ENCODE data around the gene THRB. TPM values are rescaled to one million over a fixed set of nuclear protein-coding genes. Genes with fewer than 3 reads are reported as not detected.

The THRB gene
- polyA plus RNA-seq, 1 of the 3 experiments (the other 2 are of a cell fraction), result 0.02 TPM

GRCh38 chr3:24439021-24439420 is 55.6 kb downstream of the THRB start:
- Histone ChIP-seq H3K36me3 (replicated peaks in 1 of 2; ENCODE audit: control insufficient read depth in 1 of 2, insufficient read depth in 2 of 2, low read length in 1 of 2) (no peaks in the 10 kb centered on the region), H3K4me3 (ENCODE audit: low read depth in 2 of 2, low read length in 1 of 2) (no peak overlapping the region), H3K27me3 (ENCODE audit: insufficient read depth) (no peaks in the 10 kb centered on the region), H3K4me1 (ENCODE audit: control insufficient read depth in 1 of 2, insufficient read depth in 2 of 2, low read depth in 1 of 2, low read length in 1 of 2) (no peaks in the 10 kb centered on the region), H3F3A (replicated peaks; ENCODE audit: insufficient read depth) (no peaks in the 10 kb centered on the region), H3K27ac (ENCODE audit: low read depth in 2 of 2, low read length in 1 of 2) (no peak overlapping the region), H3K4me2 (no peak overlapping the region), H3K9ac (no peak overlapping the region), H3K9me2 (0 out of 2 replicates have a peak, but pooled peaks cover 3% of the 10 kb centered on the region), H3K79me2 (ENCODE audit: insufficient read depth) (no peaks in the 10 kb centered on the region), H2AFZ (ENCODE audit: low read depth) (no peak overlapping the region), H4K20me1 (ENCODE audit: insufficient read depth) (no peaks in the 10 kb centered on the region), H3K9me3 (no peaks in the 10 kb centered on the region)
- ChIA-PET POLR2A (no interaction called here), CTCF (no interaction called here)
- TF ChIP-seq NRF1 (IDR thresholded peaks at IDR 0.05; ENCODE audit: low read depth, low read length) (no peak), TCF12 (IDR thresholded peaks at IDR 0.05) (no peak), GATA2 (CRISPR knock-in tag; IDR thresholded peaks at IDR 0.05) (no peak), NFIC (IDR thresholded peaks at IDR 0.05; ENCODE audit: borderline replicate concordance) (no peak), FOSL2 (IDR thresholded peaks at IDR 0.05; ENCODE audit: borderline replicate concordance, low read depth) (no peak), EZH2phosphoT487 (IDR thresholded peaks at IDR 0.05; ENCODE audit: borderline replicate concordance, low read depth) (no peak), RCOR1 (IDR thresholded peaks at IDR 0.05; ENCODE audit: low read length) (no peak)
- DNase-seq, result no peak
- 86% methylated on average over 3 of the region's 4 CpGs for WGBS (ENCODE audit: low lambda C conversion rate)

GRCh38 chr3:24437326-24437725 is 57.3 kb downstream of the THRB start:
- H3K9ac ChIP-seq, result no peak overlapping the region
- no peak overlapping the region for H3K4me2 ChIP-seq
- no peak overlapping the region for H3K4me3 ChIP-seq (ENCODE audit: low read depth in 2 of 2, low read length in 1 of 2)
- ChIA-PET CTCF (no interaction called here), POLR2A (no interaction called here)
- DNase-seq, result no peak
- no peak overlapping the region for H2AFZ ChIP-seq (ENCODE audit: low read depth)
- H3K27me3 ChIP-seq (ENCODE audit: insufficient read depth), result no peaks in the 10 kb centered on the region
- no peaks in the 10 kb centered on the region for H3F3A ChIP-seq (replicated peaks; ENCODE audit: insufficient read depth)
- H3K9me2 ChIP-seq, result no peaks in the 10 kb centered on the region
- H4K20me1 ChIP-seq (ENCODE audit: insufficient read depth), result no peaks in the 10 kb centered on the region
- no peaks in the 10 kb centered on the region for H3K4me1 ChIP-seq (ENCODE audit: control insufficient read depth in 1 of 2, insufficient read depth in 2 of 2, low read depth in 1 of 2, low read length in 1 of 2)
- TF ChIP-seq, protein P1, sequence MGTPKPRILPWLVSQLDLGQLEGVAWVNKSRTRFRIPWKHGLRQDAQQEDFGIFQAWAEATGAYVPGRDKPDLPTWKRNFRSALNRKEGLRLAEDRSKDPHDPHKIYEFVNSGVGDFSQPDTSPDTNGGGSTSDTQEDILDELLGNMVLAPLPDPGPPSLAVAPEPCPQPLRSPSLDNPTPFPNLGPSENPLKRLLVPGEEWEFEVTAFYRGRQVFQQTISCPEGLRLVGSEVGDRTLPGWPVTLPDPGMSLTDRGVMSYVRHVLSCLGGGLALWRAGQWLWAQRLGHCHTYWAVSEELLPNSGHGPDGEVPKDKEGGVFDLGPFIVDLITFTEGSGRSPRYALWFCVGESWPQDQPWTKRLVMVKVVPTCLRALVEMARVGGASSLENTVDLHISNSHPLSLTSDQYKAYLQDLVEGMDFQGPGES (IDR thresholded peaks at IDR 0.05; ENCODE audit: low read depth, low read length), result no peak
- TF ChIP-seq NFIC (IDR thresholded peaks at IDR 0.05; ENCODE audit: borderline replicate concordance) (no peak), FOXM1 (IDR thresholded peaks at IDR 0.05; ENCODE audit: low read depth) (no peak), GABPA (IDR thresholded peaks at IDR 0.05; ENCODE audit: low read depth) (no peak), RFX5 (IDR thresholded peaks at IDR 0.05; ENCODE audit: low read length) (no peak), TEAD4 (IDR thresholded peaks at IDR 0.05; ENCODE audit: borderline replicate concordance, insufficient read depth) (no peak), RAD21 (IDR thresholded peaks at IDR 0.05; ENCODE audit: low read length) (no peak), EZH2phosphoT487 (IDR thresholded peaks at IDR 0.05; ENCODE audit: borderline replicate concordance, low read depth) (no peak), MXI1 (IDR thresholded peaks at IDR 0.05; ENCODE audit: low read depth, low read length) (no peak), CTCF (IDR thresholded peaks at IDR 0.05) (no peak), NRF1 (IDR thresholded peaks at IDR 0.05; ENCODE audit: low read depth, low read length) (no peak), TAF1 (IDR thresholded peaks at IDR 0.05; ENCODE audit: borderline replicate concordance, low read depth, low read length) (no peak), POLR2AphosphoS5 (IDR thresholded peaks at IDR 0.05; ENCODE audit: low read depth, low read length) (no peak), GATA2 (CRISPR knock-in tag; IDR thresholded peaks at IDR 0.05) (no peak), MEF2A (IDR thresholded peaks at IDR 0.05; ENCODE audit: borderline replicate concordance, low read depth) (no peak), RCOR1 (IDR thresholded peaks at IDR 0.05; ENCODE audit: low read length) (no peak), RXRA (IDR thresholded peaks at IDR 0.05; ENCODE audit: borderline replicate concordance, low read depth) (no peak)
- TF ChIP-seq, protein P2, sequence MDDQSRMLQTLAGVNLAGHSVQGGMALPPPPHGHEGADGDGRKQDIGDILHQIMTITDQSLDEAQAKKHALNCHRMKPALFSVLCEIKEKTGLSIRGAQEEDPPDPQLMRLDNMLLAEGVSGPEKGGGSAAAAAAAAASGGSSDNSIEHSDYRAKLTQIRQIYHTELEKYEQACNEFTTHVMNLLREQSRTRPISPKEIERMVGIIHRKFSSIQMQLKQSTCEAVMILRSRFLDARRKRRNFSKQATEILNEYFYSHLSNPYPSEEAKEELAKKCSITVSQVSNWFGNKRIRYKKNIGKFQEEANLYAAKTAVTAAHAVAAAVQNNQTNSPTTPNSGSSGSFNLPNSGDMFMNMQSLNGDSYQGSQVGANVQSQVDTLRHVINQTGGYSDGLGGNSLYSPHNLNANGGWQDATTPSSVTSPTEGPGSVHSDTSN (IDR thresholded peaks at IDR 0.05), result no peak
- TF ChIP-seq, protein P3, sequence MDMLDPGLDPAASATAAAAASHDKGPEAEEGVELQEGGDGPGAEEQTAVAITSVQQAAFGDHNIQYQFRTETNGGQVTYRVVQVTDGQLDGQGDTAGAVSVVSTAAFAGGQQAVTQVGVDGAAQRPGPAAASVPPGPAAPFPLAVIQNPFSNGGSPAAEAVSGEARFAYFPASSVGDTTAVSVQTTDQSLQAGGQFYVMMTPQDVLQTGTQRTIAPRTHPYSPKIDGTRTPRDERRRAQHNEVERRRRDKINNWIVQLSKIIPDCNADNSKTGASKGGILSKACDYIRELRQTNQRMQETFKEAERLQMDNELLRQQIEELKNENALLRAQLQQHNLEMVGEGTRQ (IDR thresholded peaks at IDR 0.05; ENCODE audit: borderline replicate concordance, low read depth, low read length), result no peak
- 23% methylated on average over 2 of the region's 2 CpGs for WGBS (ENCODE audit: low lambda C conversion rate)
- H3K79me2 ChIP-seq (ENCODE audit: insufficient read depth), result no peaks in the 10 kb centered on the region
- no peak overlapping the region for H3K27ac ChIP-seq (ENCODE audit: low read depth in 2 of 2, low read length in 1 of 2)
- H3K36me3 ChIP-seq (replicated peaks in 1 of 2; ENCODE audit: control insufficient read depth in 1 of 2, insufficient read depth in 2 of 2, low read length in 1 of 2), result no peaks in the 10 kb centered on the region
- no peaks in the 10 kb centered on the region for H3K9me3 ChIP-seq
